ENCODE data around the gene ZFP69.

- TF ChIP-seq CTCF (IDR thresholded peaks at IDR 0.05; ENCODE audit: low read depth, low read length, missing input control): no peak
- no peak for TF ChIP-seq JUND (IDR thresholded peaks at IDR 0.05)
- TF ChIP-seq REST (IDR thresholded peaks at IDR 0.05): no peak
- no peak for TF ChIP-seq MAX (IDR thresholded peaks at IDR 0.05)
- TF ChIP-seq RAD21 (IDR thresholded peaks at IDR 0.05): no peak
- no peak for TF ChIP-seq SP1 (IDR thresholded peaks at IDR 0.05)
- no peak for TF ChIP-seq HNF4A (conservative IDR thresholded peaks at IDR 0.05)
- no peak for TF ChIP-seq YY1 (IDR thresholded peaks at IDR 0.05)
- TF ChIP-seq HNF4G (IDR thresholded peaks at IDR 0.05): no peak
- TF ChIP-seq TAF1 (conservative IDR thresholded peaks at IDR 0.05): no peak
- TF ChIP-seq ZBTB33 (IDR thresholded peaks at IDR 0.05): no peak
- TF ChIP-seq ATF3 (IDR thresholded peaks at IDR 0.05): no peak
- no peak for TF ChIP-seq EGR1 (IDR thresholded peaks at IDR 0.05; ENCODE audit: low read depth in 2 of 2)
Measured at GRCh38 chr1:40431385-40431784, 45.7 kb upstream of the ZFP69 start.

Data from liver (tissue), 3 donors.